Activated B cell treated with CpG ODN at 0.5 μM for 24 hours (primary cell): ENCODE results near the gene ATP2B2. TPM values are rescaled to one million over a fixed set of nuclear protein-coding genes. Genes with fewer than 3 reads are reported as not detected.
A peak's percentile ranks its signal among the peaks of the same experiment; 100 is the strongest.

Experiments
- ATAC-seq: fragments of 200-7000 bp; cut with Tn5 transposase; one replicate; pipeline ENCODE4 v1.10.0; 2021; ENCODE audit warnings: low read depth, mild to moderate bottlenecking, moderate library complexity
- CTCF ChIA-PET: fragments of 350-600 bp; sonication (Branson Sonifier 250); formaldehyde crosslinking; loops from one replicate; lab custom pipeline; 2021; ENCODE audit warnings: antibody characterized with exemption; lab: Charles Lee
- POLR2A ChIA-PET: fragments of 350-600 bp; sonication (Branson Sonifier 250); formaldehyde crosslinking; loops from one replicate; lab custom pipeline; 2021; ENCODE audit warnings: antibody characterized with exemption; lab: Charles Lee
- DNase-seq: peaks from one replicate; pipeline ENCODE4 v3.0.0; 2022
- H3K27ac Mint-ChIP-seq: one replicate; pipeline ENCODE4 v1.8.0; 2020; ENCODE audit warnings: mixed read lengths
- H3K27me3 Mint-ChIP-seq: one replicate; pipeline ENCODE4 v1.8.0; 2021; ENCODE audit warnings: mixed read lengths
- H3K36me3 Mint-ChIP-seq: one replicate; pipeline ENCODE4 v1.8.0; 2021; ENCODE audit warnings: low read depth, mixed read lengths
- H3K4me1 Mint-ChIP-seq: one replicate; pipeline ENCODE4 v1.8.0; 2021; ENCODE audit warnings: mixed read lengths
- H3K4me3 Mint-ChIP-seq: one replicate; pipeline ENCODE4 v1.8.0; 2020; ENCODE audit warnings: mild to moderate bottlenecking, mixed read lengths
- H3K9me3 Mint-ChIP-seq: one replicate; pipeline ENCODE4 v1.8.0; 2020; ENCODE audit warnings: mixed read lengths
- CTCF ChIP-seq: fragments of 200-600 bp; IDR thresholded peaks from one replicate; pipeline ENCODE4 v1.8.0; 2022; ENCODE audit warnings: antibody characterized with exemption, mild to moderate bottlenecking
- intact Hi-C: fragments of 100-400 bp; cut with micrococcal nuclease; formaldehyde crosslinking; loops from one replicate; pipeline ENCODE4 v1.15.1; 2024
- total RNA-seq: library from RNA; stranded (reverse); gene quantifications from 2 replicates; pipeline ENCODE4 v1.2.3, GENCODE V29; 2022

ATP2B2 gene
- total RNA-seq, 1 donor from 2014 or later: not detected

- no peaks in the 10 kb centered on the region for H3K27me3 Mint-ChIP-seq
- no peak for DNase-seq
- intact Hi-C loops: no loop called here
- H3K27ac Mint-ChIP-seq: peak overlapping the region; percentile 1
- no peak overlapping the region for H3K4me3 Mint-ChIP-seq
- CTCF ChIA-PET: interaction anchor here (0.9 to 1.3 kb wide), 2 partner anchors 30 to 361 kb away, joined by 3 read pairs; no protein-coding TSS in a partner anchor
- ATAC-seq: no peak
- no peaks in the 10 kb centered on the region for H3K9me3 Mint-ChIP-seq
- peaks cover 36% of the 10 kb centered on the region for H3K4me1 Mint-ChIP-seq
- POLR2A ChIA-PET: interaction anchor here (1.3 to 1.9 kb wide), 2 partner anchors 11 to 153 kb away, joined by 4 to 9 read pairs; partner anchors contain the start of gene VHL
- TF ChIP-seq CTCF: no peak
- peaks cover 18% of the 10 kb centered on the region for H3K36me3 Mint-ChIP-seq
Observed at GRCh38 chr3:10294030-10294586, 211.3 kb downstream of the ATP2B2 start.

- ChIA-PET POLR2A (interaction anchor here (0.7 to 1.9 kb wide), 9 partner anchors 12 to 449 kb away, joined by 3 to 15 read pairs (median 6); partner anchors contain the start of genes CRELD1, EMC3, RPUSD3 and SEC13), CTCF (interaction anchor here (0.9 to 1.3 kb wide), 3 partner anchors 29 to 360 kb away, joined by 3 read pairs; partner anchors contain the start of gene TATDN2)
- no peaks in the 10 kb centered on the region for H3K9me3 Mint-ChIP-seq
- peak; percentile 50 for DNase-seq
- peak within 1 kb of the TSS; percentile 81 for H3K4me3 Mint-ChIP-seq
- H3K27me3 Mint-ChIP-seq: no peaks in the 10 kb centered on the region
- peaks cover 36% of the 10 kb centered on the region for H3K4me1 Mint-ChIP-seq
- intact Hi-C loops: loop anchor here (1.0 to 2.0 kb wide), 2 partner anchors 29 to 44 kb away; partner anchors contain the start of genes SEC13 and TATDN2
- peak within 1 kb of the TSS; percentile 85 for H3K27ac Mint-ChIP-seq
- peak; percentile 91 for ATAC-seq
- H3K36me3 Mint-ChIP-seq: peaks cover 28% of the 10 kb centered on the region
- TF ChIP-seq CTCF: no peak
Observed at GRCh38 chr3:10292505-10293419, 212.6 kb downstream of the ATP2B2 start, which contains the start of gene GHRL. GHRL (minus strand) TSS chr3:10292947; CDS start chr3:10290180, 2,767 bp downstream.

GRCh38 chr3:10291641-10292040 lies 213.7 kb downstream of the ATP2B2 start:
- no peak for TF ChIP-seq CTCF
- POLR2A ChIA-PET: no interaction called here
- peaks cover 31% of the 10 kb centered on the region for H3K36me3 Mint-ChIP-seq
- intact Hi-C loops: loop anchor here (2.0 kb wide), 1 partner anchor 43 kb away; the partner anchor contains the start of gene TATDN2
- H3K4me3 Mint-ChIP-seq: peak overlapping the region; percentile 11
- DNase-seq (no peak), ATAC-seq (no peak)
- H3K27me3 Mint-ChIP-seq: no peaks in the 10 kb centered on the region
- CTCF ChIA-PET: no interaction called here
- no peaks in the 10 kb centered on the region for H3K9me3 Mint-ChIP-seq
- H3K27ac Mint-ChIP-seq: peak overlapping the region; percentile 61
- H3K4me1 Mint-ChIP-seq: peaks cover 36% of the 10 kb centered on the region

- CTCF ChIA-PET: no interaction called here
- Mint-ChIP-seq H3K27ac (peak overlapping the region; percentile 47), H3K36me3 (peaks cover 36% of the 10 kb centered on the region), H3K4me3 (no peak overlapping the region), H3K27me3 (no peaks in the 10 kb centered on the region), H3K9me3 (no peaks in the 10 kb centered on the region), H3K4me1 (peaks cover 36% of the 10 kb centered on the region)
- ATAC-seq: no peak
- no peak for DNase-seq
- intact Hi-C loops: no loop called here
- TF ChIP-seq CTCF: no peak
- POLR2A ChIA-PET: interaction anchor here (0.8 to 1.2 kb wide), 2 partner anchors 25 to 76 kb away, joined by 3 to 7 read pairs; no protein-coding TSS in a partner anchor
Observed at GRCh38 chr3:10290481-10291176, 214.8 kb downstream of the ATP2B2 start.
